SIG-M5 treated with dmso at 0.1 percent for 504 hours (cell line): Measurements from ENCODE around the gene KRTAP20-1.

ENCODE experiments used
- DNase-seq: peaks from one replicate; lab custom pipeline; 2025; ENCODE audit not compliant: unreplicated experiment; lab: John Stamatoyannopoulos, UW

KRTAP20-1 gene, protein sequence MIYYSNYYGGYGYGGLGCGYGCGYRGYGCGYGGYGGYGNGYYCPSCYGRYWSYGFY

DNA sequence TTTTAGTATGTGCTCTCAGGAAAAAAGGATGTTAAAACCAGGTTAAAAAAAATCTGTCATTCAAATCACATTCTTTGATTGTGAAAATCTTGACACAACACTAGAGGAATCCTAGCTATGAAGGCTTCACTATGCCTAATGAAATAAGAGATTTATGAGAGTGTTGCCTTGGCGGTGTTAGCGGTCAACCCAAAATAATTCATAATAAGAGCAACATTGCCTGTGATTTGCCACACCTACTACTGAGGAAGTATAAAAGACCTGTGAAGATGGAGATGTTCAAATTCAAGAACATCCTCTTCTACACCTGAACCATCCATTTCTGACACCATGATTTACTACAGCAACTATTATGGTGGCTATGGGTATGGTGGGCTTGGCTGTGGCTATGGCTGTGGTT, at the start of gene KRTAP20-1:
TSS of gene KRTAP20-1 (plus strand) at position 301 of the 400 bp plus-strand sequence. CDS start at position 331, 30 bp downstream.
- no peak for DNase-seq

DNA sequence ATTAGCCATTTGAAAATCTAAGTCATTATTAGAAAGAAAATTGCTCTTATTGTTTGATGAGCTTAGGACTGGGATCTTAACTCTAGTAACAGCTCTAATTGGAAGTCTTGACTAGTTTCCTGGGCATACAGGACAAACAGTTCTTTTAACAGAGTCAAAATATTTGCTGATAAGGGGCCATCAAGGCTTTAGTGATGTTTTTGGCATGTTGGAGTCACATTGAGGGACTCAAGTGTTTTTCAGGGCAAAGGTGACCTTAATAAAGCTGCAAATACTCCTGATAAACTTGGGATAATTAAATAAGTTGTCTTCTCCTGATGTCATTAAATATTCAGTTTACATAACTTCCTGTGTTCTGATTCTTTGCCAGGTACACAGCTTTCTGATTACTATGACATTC, 48.6 kb upstream of the KRTAP20-1 start:
- no peak for DNase-seq

DNA sequence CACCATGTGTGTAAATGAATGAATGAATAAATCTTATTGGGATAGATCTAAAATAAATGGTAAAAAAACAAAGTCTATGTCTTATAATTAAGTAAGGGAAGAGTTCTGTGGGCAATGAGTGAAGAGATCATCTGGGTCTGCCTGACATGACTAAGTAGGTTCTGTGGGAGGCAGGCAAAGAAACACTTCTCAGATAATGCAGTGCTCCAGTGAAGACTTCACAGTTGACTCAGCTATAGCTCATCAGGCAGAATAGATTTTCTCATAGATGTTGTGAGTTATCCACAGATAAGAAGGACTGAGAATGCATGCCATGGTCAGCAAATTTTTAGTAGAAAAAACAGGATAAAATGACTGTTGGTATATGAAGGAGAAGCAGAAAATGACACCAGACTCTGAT, 38.5 kb upstream of the KRTAP20-1 start:
- DNase-seq = no peak

DNA sequence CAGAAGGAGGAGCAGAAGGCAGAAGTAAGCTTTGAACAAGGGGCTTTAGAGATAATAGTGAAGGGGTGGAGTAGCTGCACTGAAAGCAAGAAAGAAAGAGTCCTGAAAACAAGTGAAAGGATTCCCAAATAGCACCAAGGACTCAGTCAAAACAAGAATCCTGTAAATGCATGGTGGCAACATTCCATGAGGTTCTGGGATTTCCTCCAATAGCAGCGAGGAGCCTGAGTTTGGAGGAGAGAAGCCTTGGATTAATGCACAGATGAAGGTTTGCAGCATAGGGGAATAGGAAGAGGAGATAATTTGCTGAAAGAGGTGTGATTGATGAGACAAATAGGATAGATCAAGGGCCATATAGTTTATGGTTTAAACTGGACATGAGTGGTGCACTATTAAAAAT, 36.9 kb upstream of the KRTAP20-1 start:
- no peak for DNase-seq

DNA sequence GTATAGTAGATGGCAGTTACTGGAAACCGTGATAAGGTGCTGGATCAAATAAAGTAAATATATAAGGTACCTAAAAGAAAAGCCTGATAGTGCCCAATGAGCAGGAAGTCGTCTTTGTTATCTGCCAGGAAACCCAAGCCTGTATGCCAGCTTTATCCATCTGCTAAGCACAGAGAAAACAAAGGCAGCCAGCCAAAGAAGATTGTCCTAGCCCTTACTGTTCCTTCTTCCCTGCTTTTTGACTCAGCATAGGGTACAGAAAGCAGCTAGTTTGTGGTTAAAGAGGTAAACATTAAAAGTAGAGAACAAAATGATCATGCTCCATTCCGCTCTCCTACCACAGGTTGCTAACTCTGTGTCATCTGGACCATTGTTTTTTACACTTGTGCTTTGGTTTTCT, 36.1 kb upstream of the KRTAP20-1 start:
- no peak for DNase-seq

DNA sequence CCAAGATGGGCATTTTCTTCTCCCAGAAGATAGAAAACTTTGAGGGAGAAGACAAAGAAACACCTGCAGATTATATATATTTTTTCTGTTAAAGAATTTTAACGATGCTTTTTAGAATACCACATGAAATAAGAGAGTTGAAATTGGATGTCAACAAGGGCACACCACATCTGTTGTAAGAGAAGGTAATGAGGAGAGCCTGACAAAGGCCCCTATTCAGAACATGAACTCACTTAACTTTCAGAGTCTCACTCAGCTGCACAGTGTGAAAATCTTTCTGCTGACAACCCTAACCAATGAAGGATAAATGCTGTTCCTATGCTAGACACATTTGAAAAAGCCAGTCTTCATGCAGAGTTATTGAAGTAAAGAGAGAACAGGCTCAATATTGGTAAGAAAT, 33.4 kb upstream of the KRTAP20-1 start:
- no peak for DNase-seq

DNA sequence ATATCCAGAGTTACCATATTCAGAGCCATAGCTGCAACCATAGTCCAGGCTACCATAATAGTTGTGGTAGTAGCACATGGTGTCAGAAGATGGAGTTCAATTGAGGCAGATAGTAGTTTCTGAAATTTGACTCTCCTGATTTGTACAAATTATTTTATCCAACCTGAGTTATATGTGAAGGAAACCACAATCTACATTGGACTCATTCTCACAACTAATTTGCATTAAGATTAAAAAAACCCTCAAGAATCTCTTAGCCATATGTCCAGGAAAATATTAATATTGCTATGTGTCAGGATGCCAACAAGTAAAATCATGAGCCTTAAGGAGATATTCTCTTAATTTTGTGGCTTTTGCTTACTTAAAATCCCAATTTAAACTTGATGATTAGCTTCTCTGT, 25.9 kb upstream of the KRTAP20-1 start, which contains the start of gene KRTAP22-2:
TSS of gene KRTAP22-2 (minus strand) at position 101 of the 400 bp plus-strand sequence.
- DNase-seq = no peak

DNA sequence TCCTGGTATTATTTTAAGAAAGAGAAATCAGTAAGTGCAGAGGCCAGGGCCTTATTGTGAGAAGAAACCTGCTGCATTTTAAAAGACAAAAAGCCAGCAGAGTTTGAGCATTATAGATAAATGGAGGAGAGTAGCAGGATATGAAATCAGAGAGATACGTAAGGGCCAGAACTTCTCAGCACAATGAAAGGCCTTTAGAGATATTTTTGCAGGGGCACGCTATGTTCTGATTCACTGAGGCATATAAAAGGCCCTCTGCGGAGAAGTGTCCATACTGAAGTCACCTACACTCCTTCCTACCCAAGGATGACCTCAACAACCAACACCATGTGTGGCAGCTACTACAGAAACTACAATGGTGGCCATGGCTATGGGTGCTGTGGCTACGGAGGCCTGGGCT, 24.1 kb upstream of the KRTAP20-1 start, which contains the start of gene KRTAP6-3:
TSS of gene KRTAP6-3 (plus strand) at position 301 of the 400 bp plus-strand sequence. CDS start at position 307, 6 bp downstream.
- DNase-seq = no peak

DNA sequence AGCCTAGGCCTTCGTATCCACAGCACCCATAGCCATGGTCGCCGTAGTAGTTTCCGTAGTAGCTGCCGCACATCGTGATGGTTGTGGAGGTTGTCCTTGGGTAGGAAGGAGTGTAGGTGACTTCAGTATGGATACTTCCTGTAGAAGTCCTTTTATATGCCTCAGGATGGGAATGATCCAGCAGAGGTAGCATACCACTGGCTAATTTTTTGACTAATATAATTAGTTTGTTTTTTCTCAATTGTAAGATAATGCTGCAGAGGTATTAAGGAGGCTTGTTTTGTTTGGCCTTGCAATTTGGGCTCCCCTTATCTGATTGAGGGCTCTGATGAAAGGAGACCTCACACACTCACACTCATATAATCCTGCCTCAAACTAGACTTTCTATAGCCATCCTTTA, 17.4 kb upstream of the KRTAP20-1 start, which contains the start of gene KRTAP6-2:
TSS of gene KRTAP6-2 (minus strand) at position 101 of the 400 bp plus-strand sequence. CDS start at position 73, 28 bp downstream.
- no peak for DNase-seq

DNA sequence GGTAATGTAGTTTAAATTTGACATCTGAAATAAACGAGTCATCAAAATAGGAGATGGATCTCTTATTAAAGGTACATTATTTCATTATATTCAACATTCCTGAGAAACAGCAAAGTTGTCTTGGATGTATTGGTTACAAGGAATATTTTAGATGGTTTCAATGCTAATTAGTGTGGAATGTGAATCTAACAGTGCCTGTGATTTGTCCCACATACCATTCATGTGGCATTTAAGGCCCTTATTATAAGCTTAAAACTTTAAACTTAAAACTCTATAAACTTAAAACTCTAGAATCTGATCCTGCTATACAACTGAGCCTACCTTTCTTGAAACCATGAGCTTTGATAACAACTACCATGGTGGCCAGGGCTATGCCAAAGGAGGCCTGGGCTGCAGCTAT, 15.4 kb upstream of the KRTAP20-1 start, which contains the start of gene KRTAP22-1:
TSS of gene KRTAP22-1 (plus strand) at position 301 of the 400 bp plus-strand sequence.
- DNase-seq = no peak

DNA sequence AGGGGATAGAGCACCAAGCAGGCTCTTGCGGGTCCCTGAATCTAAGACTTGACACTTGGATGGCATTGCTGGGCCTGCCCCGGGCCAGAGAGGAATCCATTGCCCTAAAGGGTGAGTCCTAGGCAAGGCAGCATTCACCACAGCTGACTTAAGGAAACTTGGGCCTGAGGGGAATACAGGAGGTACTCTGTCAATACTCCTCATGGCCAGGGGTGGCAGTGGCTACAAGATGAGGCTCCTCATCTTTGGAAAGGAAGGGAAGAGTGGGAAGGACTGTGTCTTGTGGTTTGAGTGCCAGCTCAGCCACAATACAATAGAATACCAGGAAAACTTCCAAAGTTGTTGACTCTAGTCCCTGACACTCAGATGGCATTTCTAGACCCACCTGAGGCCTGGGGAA, 10.3 kb upstream of the KRTAP20-1 start:
- DNase-seq = no peak

DNA sequence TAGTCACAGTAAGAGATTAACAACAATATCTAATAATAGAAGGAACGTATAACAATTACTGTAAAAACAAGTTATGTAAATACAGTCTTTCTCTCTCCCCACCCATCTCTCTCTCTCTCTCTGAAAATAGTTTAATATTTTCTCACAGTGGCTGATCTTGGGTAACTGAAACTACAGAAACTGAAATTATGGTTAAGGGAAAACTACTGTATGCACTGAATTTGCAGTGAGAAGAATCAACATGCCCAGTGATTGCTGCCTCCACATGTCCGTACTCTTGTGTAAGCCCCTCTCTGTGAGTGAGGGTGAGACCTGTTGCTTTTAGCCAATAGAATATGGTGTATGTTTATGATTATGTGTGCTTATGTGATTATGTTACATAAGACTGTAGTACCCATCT, 4.1 kb upstream of the KRTAP20-1 start:
- DNase-seq = no peak

DNA sequence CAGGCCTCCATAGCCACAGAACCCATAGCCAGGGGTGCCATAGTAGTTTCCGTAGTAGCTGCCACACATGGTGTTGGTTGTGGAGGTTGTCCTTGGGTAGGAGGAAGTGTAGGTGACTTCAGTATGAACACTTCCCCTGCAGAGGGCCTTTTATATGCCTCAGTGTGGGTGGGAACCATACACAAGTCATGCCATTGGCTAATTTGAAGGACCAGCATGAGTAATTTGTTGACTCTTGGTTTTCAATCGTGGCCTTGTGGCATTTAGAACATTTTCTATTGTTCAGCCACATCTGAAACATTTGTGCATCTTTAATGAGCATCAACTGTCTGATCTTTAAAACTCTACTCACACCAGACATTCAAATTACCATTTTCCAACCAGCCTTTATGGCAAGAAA, 2.4 kb upstream of the KRTAP20-1 start, which contains the start of gene KRTAP6-1:
TSS of gene KRTAP6-1 (minus strand) at position 95 of the 400 bp plus-strand sequence. CDS start at position 69, 26 bp downstream.
- DNase-seq = no peak

DNA sequence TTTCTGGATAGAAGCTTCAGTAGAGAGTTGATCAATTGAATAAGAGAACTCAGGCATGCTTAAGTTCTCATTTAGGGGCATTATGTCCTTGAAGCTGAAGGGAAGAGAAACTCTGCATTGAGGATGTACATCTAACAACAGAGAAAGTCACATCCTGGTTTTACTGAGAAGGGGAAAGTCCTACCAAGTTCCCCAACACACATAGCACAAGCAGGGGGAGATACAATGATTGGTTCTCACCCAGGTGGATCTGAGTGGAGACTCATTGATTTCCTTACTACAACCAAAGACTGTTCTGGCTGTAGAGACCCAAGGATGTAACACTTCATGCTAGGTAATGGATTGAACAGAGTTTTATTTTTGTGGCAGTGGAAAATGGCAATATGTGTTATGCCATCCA, 1.0 kb upstream of the KRTAP20-1 start:
- no peak for DNase-seq

DNA sequence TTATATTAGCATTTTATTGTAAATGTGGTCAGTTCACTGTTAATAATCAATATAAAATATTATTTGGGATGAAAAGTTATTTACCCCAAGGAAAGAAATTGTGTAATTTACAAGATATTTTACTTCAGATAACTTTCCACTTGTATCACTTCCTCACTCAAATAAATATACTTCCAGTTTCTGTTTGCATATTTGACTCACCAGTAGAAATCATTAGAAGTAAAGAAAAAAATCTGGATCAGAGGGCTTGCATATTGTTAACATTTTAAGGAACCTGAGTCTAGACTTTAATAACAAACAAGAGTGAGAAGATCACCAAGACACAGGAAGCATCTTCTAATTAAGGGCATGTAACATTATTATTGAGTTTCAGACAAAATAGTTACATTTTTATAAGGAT, 3.9 kb downstream of the KRTAP20-1 start:
- DNase-seq = no peak

DNA sequence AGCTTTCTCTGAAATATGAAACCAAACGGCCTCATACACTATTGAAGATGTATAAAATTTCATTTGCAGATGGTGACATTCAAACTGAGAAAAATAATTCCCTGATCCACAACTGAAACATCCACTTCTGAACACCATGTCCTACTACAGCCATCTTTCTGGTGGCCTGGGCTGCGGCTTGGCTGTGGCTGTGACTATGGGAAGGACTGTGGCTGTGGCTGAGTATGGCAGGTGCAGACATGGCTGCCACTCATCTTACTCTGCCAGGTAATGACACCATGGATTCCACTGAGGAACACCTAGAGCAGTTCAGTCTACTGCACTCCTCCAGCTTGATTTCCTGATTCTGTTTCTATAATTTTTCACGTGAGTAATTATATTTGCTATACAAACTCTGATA, 4.3 kb downstream of the KRTAP20-1 start, which contains the start of gene KRTAP20-4:
TSS of gene KRTAP20-4 (plus strand) at position 106 of the 400 bp plus-strand sequence.
- DNase-seq = no peak

DNA sequence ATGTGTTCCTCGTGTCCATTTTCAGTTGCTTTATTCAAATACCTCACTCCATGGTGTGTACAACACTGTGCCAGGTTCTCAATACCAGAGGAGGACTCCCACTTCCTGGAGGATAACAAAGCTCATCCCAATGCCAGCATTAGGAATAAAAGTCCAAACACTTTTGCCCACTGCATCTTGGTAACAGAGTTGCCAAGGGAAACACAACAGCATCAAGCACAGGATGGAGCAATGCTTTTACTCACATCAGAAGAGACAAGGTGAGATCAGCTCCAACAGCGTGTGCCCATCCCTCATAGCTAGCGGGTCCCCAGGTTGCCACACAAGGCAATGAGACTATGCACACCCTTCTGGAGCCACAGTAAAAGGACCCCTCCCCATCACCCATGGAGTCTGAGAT, 7.1 kb downstream of the KRTAP20-1 start:
- no peak for DNase-seq

DNA sequence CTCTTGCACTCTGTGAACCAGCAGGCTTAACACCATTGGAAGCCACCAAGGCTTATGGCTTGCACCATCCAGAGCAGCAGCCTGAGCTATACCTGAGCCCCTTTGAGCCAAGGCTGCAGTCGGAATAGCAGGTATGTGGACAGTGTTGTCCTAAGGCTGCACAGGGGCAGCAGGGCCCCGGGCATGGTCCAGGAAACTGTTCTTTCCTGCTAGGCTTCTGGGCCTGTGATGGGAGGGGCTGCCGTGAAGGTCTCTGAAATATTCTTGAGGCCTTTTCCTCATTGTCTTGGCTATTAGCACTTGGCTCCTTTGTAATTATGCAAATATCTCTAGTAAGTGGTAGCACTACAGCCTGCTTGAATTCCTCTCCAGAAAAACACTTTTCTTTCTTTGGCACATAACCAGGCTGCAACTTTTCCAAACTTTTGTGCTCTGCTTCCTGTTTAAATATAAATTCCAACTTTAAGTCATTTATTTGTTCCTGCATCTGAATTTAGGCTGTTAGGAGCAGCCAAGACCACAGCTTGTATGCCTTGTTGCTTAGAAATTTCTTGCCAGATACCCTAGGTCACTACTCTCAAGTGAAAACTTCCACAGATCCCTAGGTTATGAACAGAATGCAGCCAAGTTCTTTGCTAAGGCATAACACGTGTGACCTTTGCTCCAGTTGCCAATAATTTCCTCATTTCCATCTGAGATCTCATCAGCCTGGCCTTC, 9.4 kb downstream of the KRTAP20-1 start:
- DNase-seq = no peak

DNA sequence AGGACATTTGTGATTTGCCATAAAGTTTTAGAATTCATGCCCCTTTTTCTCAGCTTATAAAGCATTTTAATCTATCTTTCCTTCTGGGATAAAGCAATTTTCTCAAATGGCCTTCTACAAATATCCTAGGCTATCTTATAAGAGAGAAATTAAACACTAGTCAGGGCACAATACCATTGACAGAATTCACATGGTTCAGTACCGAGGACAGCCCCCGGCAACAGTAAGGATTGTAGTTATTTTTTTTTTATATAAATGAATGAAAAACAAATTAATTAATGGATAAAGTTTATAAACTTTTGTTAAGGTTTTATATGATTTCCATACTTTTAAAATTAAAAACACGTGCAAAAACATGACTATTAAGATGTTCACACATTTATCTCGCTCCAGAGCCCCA, 11.9 kb downstream of the KRTAP20-1 start:
- DNase-seq = no peak

DNA sequence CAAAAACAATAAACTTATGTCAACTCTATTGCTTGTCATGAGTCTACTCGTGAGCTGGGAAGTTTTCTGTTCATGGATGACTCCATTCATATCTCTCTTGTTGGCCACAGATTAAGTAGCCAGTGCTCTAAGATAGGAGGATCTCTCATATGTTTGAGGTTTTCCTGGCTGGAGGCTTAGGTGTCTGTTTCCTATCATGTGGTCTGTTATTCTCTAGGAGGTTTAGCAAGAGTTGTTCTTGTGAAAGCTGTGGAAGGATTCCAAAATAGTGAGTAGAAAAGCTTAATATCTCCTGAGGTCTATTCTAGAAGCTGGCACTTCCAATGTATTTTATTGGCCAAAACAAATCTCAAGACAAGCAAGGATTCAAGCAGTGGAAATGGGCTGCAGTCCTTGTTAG, 13.0 kb downstream of the KRTAP20-1 start:
- no peak for DNase-seq

DNA sequence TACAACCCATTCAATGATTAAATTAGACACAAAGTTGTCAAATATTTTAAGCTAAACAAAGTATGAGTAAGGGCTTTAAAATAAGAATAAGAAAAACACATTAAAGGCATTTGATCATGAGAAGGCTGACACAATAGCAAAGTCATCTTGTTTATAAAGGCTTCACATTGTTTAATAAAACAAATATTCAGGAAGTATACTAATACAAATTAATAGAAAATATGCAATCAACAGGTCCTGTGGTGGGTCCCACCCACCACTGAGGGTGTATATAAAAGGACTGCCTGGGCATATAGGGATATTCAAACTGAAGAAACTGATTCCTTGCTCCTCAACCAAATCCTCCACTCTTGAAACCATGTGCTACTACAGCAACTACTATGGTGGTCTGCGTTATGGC, 18.7 kb downstream of the KRTAP20-1 start, which contains the start of gene KRTAP20-2:
TSS of gene KRTAP20-2 (plus strand) at position 301 of the 400 bp plus-strand sequence. CDS start at position 359, 58 bp downstream.
- no peak for DNase-seq

DNA sequence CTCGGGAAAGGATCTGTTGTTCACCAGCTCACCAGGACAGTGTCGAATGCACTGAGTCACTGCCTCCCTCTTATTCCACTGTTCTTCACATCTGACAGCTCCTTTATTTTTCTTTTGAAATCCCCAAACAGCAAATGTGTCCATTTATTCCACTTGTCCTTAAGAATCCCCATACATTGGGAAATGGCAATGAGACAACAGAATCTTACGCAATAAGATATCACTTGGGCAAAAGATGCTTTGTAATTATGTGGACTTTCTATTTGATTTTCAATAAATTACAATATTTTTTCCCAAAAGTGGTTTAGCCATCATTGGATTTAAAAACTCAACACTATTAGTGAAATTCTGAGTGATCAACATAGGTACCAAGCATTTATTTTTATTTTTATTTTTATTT, 22.5 kb downstream of the KRTAP20-1 start:
- no peak for DNase-seq
